ENCODE data around the gene TFPT.

The TFPT gene

DNA sequence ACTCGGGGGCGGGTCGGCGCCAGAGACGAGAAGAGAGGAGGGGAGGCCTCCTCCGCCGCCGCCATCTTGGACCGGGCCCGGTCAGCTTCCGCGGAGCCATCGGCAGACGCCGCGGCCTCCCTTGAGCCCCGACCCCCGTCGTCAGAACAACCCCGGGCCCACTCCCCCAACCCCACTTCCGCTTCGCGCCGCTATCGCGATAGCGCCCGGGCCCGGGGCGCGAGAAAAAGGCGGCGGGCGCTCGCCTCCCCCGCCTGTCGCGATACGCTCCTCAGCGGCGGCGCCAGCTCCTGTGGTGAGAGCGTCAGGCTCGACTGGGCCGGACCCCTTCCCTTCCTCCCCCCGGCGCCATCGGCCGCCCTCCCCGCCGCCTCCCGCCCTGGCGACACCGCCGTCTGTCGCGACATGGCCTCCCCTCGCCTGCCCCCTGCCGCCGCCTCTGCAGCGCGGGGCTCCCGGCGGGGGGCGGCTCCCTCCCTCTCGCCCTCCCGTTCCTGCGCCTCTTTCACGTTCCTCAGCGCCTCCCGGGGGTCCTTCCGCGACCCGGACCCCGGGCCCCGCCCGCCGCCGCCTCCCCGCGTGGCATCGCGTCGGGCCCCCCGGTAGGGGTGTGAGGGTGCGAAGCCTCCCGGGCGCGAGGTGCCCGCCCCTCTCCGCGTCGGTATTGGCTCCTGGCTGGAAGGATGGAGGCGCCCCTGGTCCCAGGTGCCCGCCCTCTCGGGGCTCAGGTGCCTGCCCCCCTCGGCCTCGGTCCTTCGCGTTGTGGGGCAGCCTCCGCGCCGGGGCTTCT lies 22.4 kb upstream of the TFPT start, which contains the start of gene CNOT3:
Gene CNOT3 (plus strand): TSS at position 64 of the 790 bp plus-strand sequence. CDS start 5,217 bp downstream, outside the sequence.
- TF ChIP-seq, protein P1, sequence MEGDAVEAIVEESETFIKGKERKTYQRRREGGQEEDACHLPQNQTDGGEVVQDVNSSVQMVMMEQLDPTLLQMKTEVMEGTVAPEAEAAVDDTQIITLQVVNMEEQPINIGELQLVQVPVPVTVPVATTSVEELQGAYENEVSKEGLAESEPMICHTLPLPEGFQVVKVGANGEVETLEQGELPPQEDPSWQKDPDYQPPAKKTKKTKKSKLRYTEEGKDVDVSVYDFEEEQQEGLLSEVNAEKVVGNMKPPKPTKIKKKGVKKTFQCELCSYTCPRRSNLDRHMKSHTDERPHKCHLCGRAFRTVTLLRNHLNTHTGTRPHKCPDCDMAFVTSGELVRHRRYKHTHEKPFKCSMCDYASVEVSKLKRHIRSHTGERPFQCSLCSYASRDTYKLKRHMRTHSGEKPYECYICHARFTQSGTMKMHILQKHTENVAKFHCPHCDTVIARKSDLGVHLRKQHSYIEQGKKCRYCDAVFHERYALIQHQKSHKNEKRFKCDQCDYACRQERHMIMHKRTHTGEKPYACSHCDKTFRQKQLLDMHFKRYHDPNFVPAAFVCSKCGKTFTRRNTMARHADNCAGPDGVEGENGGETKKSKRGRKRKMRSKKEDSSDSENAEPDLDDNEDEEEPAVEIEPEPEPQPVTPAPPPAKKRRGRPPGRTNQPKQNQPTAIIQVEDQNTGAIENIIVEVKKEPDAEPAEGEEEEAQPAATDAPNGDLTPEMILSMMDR (IDR thresholded peaks at IDR 0.05; ENCODE audit: insufficient read depth, low read depth, low read length, missing control alignments), result peak; percentile 19
- H3K4me3 ChIP-seq (ENCODE audit: low read depth, low read length), result peak within 1 kb of the TSS; percentile 82
- peak; percentile 55 for DNase-seq (ENCODE audit: low read depth)

DNA sequence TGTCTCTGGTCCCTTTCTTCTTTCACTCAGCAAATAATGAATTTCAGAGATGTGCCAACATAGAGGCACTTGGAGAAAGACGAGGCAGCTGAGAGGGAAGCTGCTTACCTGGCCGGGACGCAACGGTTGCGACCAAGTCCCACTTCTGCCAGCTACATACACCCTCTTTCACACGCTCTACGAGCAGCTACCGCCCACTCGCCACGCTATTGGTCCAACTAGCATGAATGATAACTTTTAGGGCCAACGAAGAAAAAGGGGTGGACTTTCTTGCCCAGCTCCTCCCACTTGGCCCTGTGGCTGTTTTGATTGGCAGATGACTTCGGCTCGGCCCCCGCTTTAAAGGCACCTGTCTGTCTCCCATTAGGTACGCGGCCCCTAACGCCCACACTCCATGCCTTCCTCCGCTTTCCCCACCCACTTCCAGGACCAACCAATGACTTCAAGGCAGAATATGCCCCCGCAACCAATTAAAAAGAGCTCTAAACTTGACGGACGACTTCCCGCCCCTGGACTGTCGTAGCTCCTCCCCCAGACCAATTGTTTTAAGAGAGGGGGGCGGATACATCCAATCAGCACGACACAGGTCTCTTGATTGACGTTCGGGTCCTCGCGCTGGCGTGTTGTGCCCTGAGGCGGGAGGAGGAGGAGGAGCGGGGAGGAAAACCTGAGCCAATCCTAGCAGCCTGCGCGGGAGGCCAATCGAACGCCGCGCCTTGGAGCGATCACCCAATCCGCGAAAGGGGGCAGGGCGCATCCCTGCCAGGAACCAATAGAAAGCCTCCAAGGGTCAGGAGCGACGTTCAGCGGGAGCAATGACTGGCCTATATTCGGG lies 21.6 kb upstream of the TFPT start:
- DNase-seq (ENCODE audit: low read depth), result peak; percentile 100
- TF ChIP-seq, protein P1 (IDR thresholded peaks at IDR 0.05; ENCODE audit: insufficient read depth, low read depth, low read length, missing control alignments), result no peak
- peak overlapping the region; percentile 82 for H3K4me3 ChIP-seq (ENCODE audit: low read depth, low read length)

DNA sequence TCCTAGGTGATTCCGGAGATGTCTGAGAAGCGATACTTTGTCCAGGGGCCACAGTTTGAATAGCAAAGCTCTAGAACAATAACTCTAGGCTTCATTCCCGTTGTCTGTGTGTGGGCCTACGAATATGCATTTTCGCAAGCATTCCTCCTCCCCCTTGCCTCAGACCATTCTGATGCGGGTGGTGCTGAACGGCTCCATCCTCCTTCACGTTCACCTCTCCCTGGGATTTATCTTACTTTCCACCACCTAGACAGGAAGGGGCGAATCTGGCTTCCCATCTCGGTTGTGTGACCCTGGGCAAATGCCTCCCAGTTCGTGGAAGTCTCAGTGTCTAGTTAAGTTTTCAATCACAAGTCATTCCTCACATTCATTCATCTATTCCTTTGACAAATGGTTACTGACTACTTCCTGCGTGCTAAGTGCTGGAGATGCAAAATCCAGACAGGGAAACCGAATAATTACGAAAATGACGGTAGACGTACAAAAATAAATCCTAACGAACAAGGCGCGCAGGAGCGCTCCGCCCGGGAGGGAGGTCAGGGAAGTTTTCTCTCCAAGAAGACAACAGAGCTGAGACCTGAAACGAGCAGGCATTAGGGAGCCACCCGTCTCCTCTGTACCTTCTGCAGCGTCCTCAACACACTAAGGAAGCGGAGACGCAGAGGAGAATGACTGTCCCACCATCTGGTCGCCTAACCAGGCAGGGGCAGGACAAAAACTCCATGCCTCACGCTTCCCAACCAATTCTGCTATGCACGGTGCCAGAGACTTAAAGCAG lies 20.8 kb upstream of the TFPT start:
- TF ChIP-seq, protein P1 (IDR thresholded peaks at IDR 0.05; ENCODE audit: insufficient read depth, low read depth, low read length, missing control alignments), result no peak
- H3K4me3 ChIP-seq (ENCODE audit: low read depth, low read length), result peak overlapping the region; percentile 81
- no peak for DNase-seq (ENCODE audit: low read depth)

DNA sequence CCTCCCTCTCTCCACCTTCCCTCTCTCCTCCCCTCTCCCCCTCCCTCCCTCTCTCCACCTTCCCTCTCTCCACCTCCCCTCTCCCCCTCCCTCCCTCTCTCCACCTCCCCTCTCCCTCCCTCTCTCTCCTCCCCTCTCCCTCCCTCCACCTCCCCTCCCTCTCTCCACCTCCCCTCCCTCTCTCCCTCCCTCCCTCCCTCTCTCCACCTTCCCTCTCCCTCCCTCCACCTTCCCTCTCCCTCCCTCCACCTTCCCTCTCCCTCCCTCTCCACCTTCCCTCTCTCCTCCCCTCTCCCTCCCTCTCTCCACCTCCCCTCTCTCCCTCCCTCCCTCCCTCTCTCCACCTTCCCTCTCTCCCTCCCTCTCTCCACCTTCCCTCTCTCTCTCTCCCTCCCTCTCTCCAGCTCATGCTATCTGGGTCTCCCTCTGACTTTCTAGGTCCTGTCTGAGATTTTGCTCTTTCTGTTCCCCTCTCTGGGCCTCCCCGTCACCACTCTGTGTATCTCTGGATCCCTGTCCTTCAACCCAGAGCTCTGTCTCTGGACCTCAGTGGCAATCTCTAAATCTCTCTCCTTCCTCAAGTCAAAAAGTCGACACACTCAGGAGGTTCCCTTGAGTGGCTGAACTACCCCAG lies 18.6 kb upstream of the TFPT start:
- TF ChIP-seq, protein P1 (IDR thresholded peaks at IDR 0.05; ENCODE audit: insufficient read depth, low read depth, low read length, missing control alignments), result no peak
- H3K4me3 ChIP-seq (ENCODE audit: low read depth, low read length), result no peak overlapping the region
- no peak for DNase-seq (ENCODE audit: low read depth)

DNA sequence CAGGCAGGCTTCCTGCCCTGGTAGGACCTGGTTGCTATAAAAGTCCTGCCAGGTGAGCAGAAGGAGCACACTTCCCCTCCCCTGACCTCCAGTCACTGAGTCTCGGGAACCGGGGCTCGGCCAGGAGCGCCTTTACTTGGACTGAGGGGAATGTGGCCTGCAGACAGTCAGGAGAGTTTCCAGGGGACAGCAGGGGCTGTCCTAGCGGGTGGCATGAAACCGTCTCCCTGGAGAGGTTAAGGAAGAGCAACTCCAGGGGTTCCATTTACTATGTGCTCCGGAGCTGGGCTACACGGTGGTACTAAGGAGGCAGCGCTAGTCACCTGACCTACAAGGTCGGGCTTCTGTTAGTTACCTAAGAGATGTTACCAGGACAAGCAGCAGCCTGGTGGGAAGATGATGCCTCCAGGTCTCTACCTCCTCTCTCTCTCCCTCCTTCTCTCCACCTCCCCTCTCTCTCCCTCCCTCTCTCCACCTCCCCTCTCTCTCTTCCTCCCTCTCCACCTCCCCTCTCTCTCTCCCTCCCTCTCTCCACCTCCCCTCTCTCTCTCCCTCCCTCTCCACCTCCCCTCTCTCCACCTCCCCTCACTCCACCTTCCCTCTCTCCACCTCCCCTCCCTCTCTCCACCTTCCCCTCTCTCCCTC lies 18.0 kb upstream of the TFPT start:
- TF ChIP-seq, protein P1 (IDR thresholded peaks at IDR 0.05; ENCODE audit: insufficient read depth, low read depth, low read length, missing control alignments), result no peak
- H3K4me3 ChIP-seq (ENCODE audit: low read depth, low read length), result no peak overlapping the region
- DNase-seq (ENCODE audit: low read depth), result no peak

DNA sequence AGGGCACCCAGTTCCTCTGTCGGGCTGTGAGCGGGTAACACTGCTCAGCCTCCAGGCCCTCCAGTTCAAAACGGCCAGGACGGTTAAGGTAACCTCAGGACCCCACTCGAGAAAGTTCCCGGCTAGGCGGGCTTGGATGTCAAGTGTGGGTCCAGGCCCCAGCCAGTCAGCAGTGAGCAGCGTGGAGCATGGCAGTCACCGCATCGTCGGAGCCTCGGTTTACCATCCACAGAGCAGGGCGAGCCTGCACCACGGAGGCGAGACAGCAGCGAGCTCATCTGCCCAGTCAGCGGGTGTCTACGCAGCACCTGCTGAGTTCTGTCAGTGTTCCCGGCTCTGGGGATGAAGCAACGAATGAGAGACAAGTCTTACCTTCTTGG lies 14.2 kb upstream of the TFPT start:
- H3K4me3 ChIP-seq (ENCODE audit: low read depth, low read length), result no peak overlapping the region
- DNase-seq (ENCODE audit: low read depth), result no peak
- TF ChIP-seq, protein P1 (IDR thresholded peaks at IDR 0.05; ENCODE audit: insufficient read depth, low read depth, low read length, missing control alignments), result no peak
